GM12875 (cell line): ENCODE data around the gene SPATA7.

ENCODE experiments used
- H3K4me3 ChIP-seq: one replicate; pipeline ENCODE4 v1.5.1; 2011; ENCODE audit warnings: low read depth, low read length, control low read depth
- TF ChIP-seq, protein P1 (sequence below): IDR thresholded peaks from 2 replicates; pipeline ENCODE4 v1.5.1; 2011; ENCODE audit warnings: low read depth, mild to moderate bottlenecking, control low read depth, inconsistent platforms, low read length, moderate library complexity, borderline replicate concordance; ENCODE audit not compliant: insufficient read depth

Gene SPATA7

DNA sequence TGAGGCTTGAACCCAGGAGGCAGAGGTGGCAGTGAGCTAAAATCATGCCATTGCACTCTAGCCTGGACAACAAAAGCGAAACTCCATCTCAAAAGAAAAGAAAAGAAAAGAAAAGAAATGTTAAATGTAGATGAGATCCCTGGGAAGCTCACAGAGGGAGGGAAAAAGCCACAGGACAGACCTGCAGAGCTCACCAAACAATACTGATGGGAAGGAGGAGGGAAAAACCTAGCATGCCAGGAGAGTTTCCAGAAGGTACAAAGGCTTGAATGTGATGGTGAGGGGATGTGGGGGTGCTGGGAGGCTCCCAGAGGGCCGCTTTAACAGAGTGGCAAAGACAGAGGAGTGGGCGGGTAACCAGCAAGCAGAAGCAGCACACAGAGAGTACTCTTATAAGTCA lies 97.1 kb downstream of the SPATA7 start:
- TF ChIP-seq, protein P1, sequence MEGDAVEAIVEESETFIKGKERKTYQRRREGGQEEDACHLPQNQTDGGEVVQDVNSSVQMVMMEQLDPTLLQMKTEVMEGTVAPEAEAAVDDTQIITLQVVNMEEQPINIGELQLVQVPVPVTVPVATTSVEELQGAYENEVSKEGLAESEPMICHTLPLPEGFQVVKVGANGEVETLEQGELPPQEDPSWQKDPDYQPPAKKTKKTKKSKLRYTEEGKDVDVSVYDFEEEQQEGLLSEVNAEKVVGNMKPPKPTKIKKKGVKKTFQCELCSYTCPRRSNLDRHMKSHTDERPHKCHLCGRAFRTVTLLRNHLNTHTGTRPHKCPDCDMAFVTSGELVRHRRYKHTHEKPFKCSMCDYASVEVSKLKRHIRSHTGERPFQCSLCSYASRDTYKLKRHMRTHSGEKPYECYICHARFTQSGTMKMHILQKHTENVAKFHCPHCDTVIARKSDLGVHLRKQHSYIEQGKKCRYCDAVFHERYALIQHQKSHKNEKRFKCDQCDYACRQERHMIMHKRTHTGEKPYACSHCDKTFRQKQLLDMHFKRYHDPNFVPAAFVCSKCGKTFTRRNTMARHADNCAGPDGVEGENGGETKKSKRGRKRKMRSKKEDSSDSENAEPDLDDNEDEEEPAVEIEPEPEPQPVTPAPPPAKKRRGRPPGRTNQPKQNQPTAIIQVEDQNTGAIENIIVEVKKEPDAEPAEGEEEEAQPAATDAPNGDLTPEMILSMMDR = no peak

More for the DNA sequence above, 97.1 kb downstream of the SPATA7 start:
- H3K4me3 ChIP-seq = no peak overlapping the region
